ENCODE results near the gene DUSP21. TPM values are rescaled to one million over a fixed set of nuclear protein-coding genes. Genes with fewer than 3 reads are reported as not detected.
"Not testable (repeated sequence)": the region's sequence is repeated elsewhere in the genome, so short reads cannot be mapped to it uniquely, and the experiment has no call there.

DUSP21 gene
- total RNA-seq, 1 donor = not detected

GRCh38 chrX:44876767-44877166 lies 32.9 kb downstream of the DUSP21 start:
- H3K4me3 ChIP-seq (ENCODE audit: low read depth, low read length) = no peak overlapping the region
- no peak for TF ChIP-seq CTCF (IDR thresholded peaks at IDR 0.05; ENCODE audit: insufficient read depth, low read length)
- no peak for DNase-seq (ENCODE audit: low read depth)

DNA sequence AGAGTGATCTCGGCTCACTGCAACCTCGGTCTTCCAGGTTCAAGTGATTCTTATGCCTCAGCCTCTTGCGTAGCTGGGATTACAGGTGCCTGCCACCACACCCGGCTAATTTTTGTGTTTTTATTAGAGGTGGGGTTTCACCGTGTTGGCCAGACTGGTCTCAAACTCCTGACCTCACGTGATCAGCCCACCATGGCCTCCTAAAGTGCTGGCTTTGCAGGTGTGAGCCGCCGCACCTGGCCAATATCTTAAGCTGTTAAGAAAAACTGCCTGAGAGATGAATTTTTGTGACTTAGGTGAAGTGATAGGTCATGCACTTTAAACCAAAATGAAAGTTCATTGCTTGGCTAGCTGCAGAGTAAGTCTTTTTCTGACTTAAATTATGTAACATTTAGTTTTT lies 35.0 kb downstream of the DUSP21 start:
- DNase-seq (ENCODE audit: low read depth) = no peak
- H3K4me3 ChIP-seq (ENCODE audit: low read depth, low read length) = no peak overlapping the region
- TF ChIP-seq CTCF (IDR thresholded peaks at IDR 0.05; ENCODE audit: insufficient read depth, low read length) = no peak

GRCh38 chrX:44881549-44881948 lies 37.7 kb downstream of the DUSP21 start:
- no peak for TF ChIP-seq CTCF (IDR thresholded peaks at IDR 0.05; ENCODE audit: insufficient read depth, low read length)
- DNase-seq (ENCODE audit: low read depth) = no peak

GRCh38 chrX:44882635-44883034 lies 38.8 kb downstream of the DUSP21 start:
- H3K4me3 ChIP-seq (ENCODE audit: low read depth, low read length) = no peak overlapping the region
- DNase-seq (ENCODE audit: low read depth) = no peak
- TF ChIP-seq CTCF (IDR thresholded peaks at IDR 0.05; ENCODE audit: insufficient read depth, low read length) = no peak

More at GRCh38 chrX:44881549-44881948, 37.7 kb downstream of the DUSP21 start:
- no peak overlapping the region for H3K4me3 ChIP-seq (ENCODE audit: low read depth, low read length)

GRCh38 chrX:44884944-44885343 lies 41.1 kb downstream of the DUSP21 start:
- no peak for TF ChIP-seq CTCF (IDR thresholded peaks at IDR 0.05; ENCODE audit: insufficient read depth, low read length)
- DNase-seq (ENCODE audit: low read depth) = no peak
- H3K4me3 ChIP-seq (ENCODE audit: low read depth, low read length) = no peak overlapping the region

DNA sequence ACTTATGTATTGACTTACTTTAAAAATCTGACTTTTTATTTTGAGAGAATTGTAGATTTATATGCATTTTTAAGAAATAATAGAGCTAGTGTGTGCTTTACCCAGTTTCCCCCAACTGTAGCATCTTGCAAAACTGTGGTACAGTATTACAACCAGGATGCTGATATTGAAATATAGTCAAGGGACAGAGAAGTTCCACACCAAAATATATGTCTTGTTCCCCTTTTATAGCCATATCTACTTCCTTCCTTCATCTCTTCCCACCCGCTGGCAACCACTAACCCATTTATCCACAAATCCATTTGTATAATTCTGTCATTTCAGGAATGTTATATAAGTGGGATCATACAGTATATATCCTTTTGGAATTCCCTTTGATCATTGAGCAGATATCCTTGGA lies 46.0 kb downstream of the DUSP21 start:
- no peak for TF ChIP-seq CTCF (IDR thresholded peaks at IDR 0.05; ENCODE audit: insufficient read depth, low read length)
- DNase-seq (ENCODE audit: low read depth) = no peak

DNA sequence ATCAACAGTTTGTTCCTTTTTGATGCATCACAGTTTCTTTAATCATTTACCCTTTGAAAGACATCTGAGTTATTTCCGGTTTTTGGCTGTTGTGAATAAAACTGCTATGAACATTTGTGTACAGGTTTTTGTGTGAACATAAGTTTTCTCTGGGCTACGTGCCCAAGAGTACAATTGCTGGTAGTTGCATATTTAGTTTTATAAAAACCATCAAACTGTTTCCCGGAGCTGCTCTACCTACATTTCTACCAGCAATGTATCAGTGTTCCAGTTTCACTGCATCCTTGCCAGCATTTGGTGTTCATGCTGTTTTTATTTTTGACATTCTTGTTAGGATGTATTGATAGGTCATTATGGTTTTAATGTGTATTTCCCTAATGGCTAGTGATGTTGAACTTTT lies 46.4 kb downstream of the DUSP21 start:
- no peak overlapping the region for H3K4me3 ChIP-seq (ENCODE audit: low read depth, low read length)
- TF ChIP-seq CTCF (IDR thresholded peaks at IDR 0.05; ENCODE audit: insufficient read depth, low read length) = no peak
- no peak for DNase-seq (ENCODE audit: low read depth)

More for the DNA sequence above, 46.0 kb downstream of the DUSP21 start:
- H3K4me3 ChIP-seq (ENCODE audit: low read depth, low read length) = no peak overlapping the region

DNA sequence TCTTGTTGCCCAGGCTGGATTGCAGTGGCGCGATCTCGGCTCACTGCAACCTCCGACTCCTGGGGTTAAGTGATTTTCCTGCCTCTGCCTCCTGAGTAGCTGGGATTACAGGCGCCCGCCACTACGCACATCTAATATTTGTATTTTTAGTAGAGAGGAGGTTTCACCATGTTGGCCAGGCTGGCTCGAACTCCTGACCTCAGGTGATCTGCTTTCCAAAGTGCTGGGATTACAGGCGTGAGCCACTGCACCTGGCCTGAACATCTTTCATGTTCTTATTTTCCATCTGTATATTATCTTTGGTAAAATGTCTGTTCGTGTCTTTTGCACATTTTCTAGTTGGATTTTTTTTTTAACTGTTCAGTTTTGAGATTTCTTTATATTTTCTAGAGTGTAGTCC lies 46.9 kb downstream of the DUSP21 start:
- DNase-seq (ENCODE audit: low read depth); H3K4me3 ChIP-seq (ENCODE audit: low read depth, low read length): not testable (repeated sequence)

Data from fibroblast of the aortic adventitia (primary cell).